ENCODE measurements around the gene BSDC1. TPM values are rescaled to one million over a fixed set of nuclear protein-coding genes. Genes with fewer than 3 reads are reported as not detected.

The BSDC1 gene
- total and polyA plus RNA-seq, 4 experiments from 2014 or later = 29.7 to 112 (median 76.1) TPM

DNA sequence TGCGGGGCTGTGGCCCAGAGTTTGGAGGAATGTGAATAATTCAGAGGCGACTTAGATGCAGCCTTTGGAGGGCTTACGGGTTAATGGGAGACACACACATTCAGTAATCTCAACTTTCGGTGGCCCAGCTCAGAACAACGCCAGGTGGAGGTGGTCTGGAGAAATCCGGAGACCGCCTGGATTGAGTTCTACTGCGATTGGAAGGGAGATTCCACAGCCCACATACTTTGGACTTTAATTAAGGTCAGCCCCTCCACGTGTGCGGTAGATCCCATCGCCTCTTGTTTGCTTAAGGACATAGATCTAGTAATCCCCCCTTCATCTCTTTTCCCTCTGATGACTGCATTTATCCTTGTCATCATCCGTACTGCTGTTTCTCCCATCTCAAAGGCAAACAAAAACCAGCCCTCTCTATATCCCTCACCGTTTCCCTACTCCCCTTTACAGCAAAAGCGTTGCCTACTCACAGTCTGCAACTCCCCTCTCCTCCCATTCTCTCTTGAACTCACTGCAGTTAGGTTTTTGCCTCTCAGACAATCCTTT, 720 bp upstream of the BSDC1 start:
- peak overlapping the region; percentile 92 to 100 (median 100) for H3K27ac Mint-ChIP-seq
- peaks cover 19% of the 10 kb centered on the region for H3K36me3 ChIP-seq (ENCODE audit: insufficient read depth, low read length)
- no peak for DNase-seq

DNA sequence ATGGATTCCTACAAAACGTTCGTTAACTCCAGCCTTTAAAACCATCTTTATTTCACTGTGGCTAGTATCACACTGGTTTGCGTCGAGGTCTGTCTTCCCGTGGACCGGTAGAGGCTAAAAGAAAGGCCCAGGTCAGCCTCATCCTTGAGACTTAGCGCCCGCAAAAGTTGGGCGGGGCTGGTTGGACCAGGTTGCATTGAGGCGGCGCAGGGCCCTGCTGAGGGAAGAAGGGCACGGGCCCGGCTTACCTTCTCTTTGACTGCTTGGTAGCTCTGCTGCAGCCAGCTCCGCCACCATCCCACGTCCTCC, 455 bp downstream of the BSDC1 start:
- Mint-ChIP-seq H3K36me3 (peaks cover 0 to 17% of the 10 kb centered on the region in 2 donors), H3K4me1 (peaks cover 5 to 25% (median 19%) of the 10 kb centered on the region in 4 donors), H3K4me3 (peak overlapping the region; percentile 99 to 100 (median 100)), H3K27ac (peak overlapping the region; percentile 92 to 100 (median 100)), H3K9me3 (no peaks in the 10 kb centered on the region), H3K27me3 (peaks cover 0 to 1% of the 10 kb centered on the region in 2 donors)
- ChIA-PET POLR2A (ENCODE audit: partially characterized antibody) (interaction anchor here (0.6 to 2.3 kb wide), 29 partner anchors 8 to 1097 kb away, joined by 3 to 29 read pairs (median 5); partner anchors contain the start of genes CCDC28B, IQCC, KHDRBS1 and KPNA6), CTCF (ENCODE audit: partially characterized antibody) (interaction anchor here (0.6 to 2.6 kb wide), 6 partner anchors 17 to 178 kb away, joined by 3 to 17 read pairs (median 4); partner anchors contain the start of gene MARCKSL1)
- Histone ChIP-seq H3K27me3 (ENCODE audit: insufficient read depth, low read length) (no peaks in the 10 kb centered on the region), H3K27ac (ENCODE audit: low read depth, low read length) (peak overlapping the region; percentile 95), H3K36me3 (ENCODE audit: insufficient read depth, low read length) (peaks cover 27% of the 10 kb centered on the region), H3K4me3 (ENCODE audit: low read length in 2 of 2) (peak overlapping the region; percentile 70 to 87), H3K4me1 (ENCODE audit: insufficient read depth, low read length) (peaks cover 43% of the 10 kb centered on the region), H3K9me3 (ENCODE audit: control insufficient read depth in 1 of 2, low read length in 2 of 2) (no peaks in the 10 kb centered on the region)
- intact Hi-C loops (cut with micrococcal nuclease) = loop anchor here (1.0 to 5.0 kb wide), 5 partner anchors 42 to 321 kb away; partner anchors contain the start of genes HDAC1, KPNA6, MARCKSL1 and TMEM39B
- no peak for DNase-seq

More for the DNA sequence above, 720 bp upstream of the BSDC1 start:
- H3K27ac ChIP-seq (ENCODE audit: low read depth, low read length) = peak overlapping the region; percentile 95
- peaks cover 0 to 17% of the 10 kb centered on the region in 2 donors for H3K36me3 Mint-ChIP-seq
- H3K4me1 Mint-ChIP-seq = peaks cover 5 to 25% (median 19%) of the 10 kb centered on the region in 4 donors
- H3K4me3 ChIP-seq (ENCODE audit: low read length in 2 of 2) = peak overlapping the region; percentile 87
- H3K9me3 Mint-ChIP-seq = no peaks in the 10 kb centered on the region
- H3K4me3 Mint-ChIP-seq = peak overlapping the region; percentile 99 to 100 (median 100)
- no peaks in the 10 kb centered on the region for H3K27me3 ChIP-seq (ENCODE audit: insufficient read depth, low read length)
- no peaks in the 10 kb centered on the region for H3K9me3 ChIP-seq (ENCODE audit: control insufficient read depth in 1 of 2, low read length in 2 of 2)
- H3K27me3 Mint-ChIP-seq = peaks cover 0 to 1% of the 10 kb centered on the region in 2 donors
- ChIA-PET CTCF (ENCODE audit: partially characterized antibody) (interaction anchor here (0.5 to 2.6 kb wide), 7 partner anchors 16 to 317 kb away, joined by 3 to 17 read pairs (median 3); partner anchors contain the start of gene LCK), POLR2A (ENCODE audit: partially characterized antibody) (interaction anchor here (0.6 to 2.3 kb wide), 33 partner anchors 10 to 1098 kb away, joined by 3 to 29 read pairs (median 6); partner anchors contain the start of genes CCDC28B, HDAC1, IQCC and KHDRBS1)
- peaks cover 42% of the 10 kb centered on the region for H3K4me1 ChIP-seq (ENCODE audit: insufficient read depth, low read length)
- intact Hi-C loops (cut with micrococcal nuclease) = loop anchor here (1.0 to 5.0 kb wide), 5 partner anchors 44 to 322 kb away; partner anchors contain the start of genes HDAC1, KPNA6, MARCKSL1 and TMEM39B

DNA sequence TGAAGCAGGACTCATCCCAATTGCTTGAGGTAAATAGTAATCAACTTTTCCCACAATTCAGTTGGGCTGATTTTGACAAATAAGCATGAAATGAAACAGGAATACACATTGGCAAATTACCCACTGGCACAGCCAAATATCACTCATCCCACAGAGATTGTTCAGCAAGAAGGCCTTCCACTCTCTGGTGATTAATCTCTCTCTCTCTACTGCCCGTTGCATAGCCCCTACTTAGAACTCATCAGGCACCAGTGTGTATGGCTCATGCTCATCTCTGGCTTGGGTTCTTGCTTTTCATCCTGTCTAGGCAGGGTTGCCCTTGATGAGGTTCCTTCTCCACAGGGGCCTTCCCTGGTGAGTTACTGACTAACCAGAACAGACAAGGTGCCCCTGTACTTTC, 1.1 kb downstream of the BSDC1 start:
- Histone ChIP-seq H3K9me3 (ENCODE audit: control insufficient read depth in 1 of 2, low read length in 2 of 2) (no peaks in the 10 kb centered on the region), H3K27me3 (ENCODE audit: insufficient read depth, low read length) (no peaks in the 10 kb centered on the region), H3K27ac (ENCODE audit: low read depth, low read length) (peak overlapping the region; percentile 95), H3K4me3 (ENCODE audit: low read length in 2 of 2) (peak overlapping the region; percentile 70 to 87), H3K4me1 (ENCODE audit: insufficient read depth, low read length) (peaks cover 43% of the 10 kb centered on the region), H3K36me3 (ENCODE audit: insufficient read depth, low read length) (peaks cover 33% of the 10 kb centered on the region)
- Mint-ChIP-seq H3K9me3 (no peaks in the 10 kb centered on the region), H3K4me1 (peaks cover 5 to 25% (median 19%) of the 10 kb centered on the region in 4 donors), H3K27me3 (peaks cover 0 to 1% of the 10 kb centered on the region in 2 donors), H3K27ac (peak overlapping the region; percentile 32 to 100 (median 99)), H3K36me3 (peaks cover 0 to 17% of the 10 kb centered on the region in 2 donors), H3K4me3 (peak overlapping the region; percentile 99 to 100 (median 100))
- ChIA-PET CTCF (ENCODE audit: partially characterized antibody) (interaction anchor here (2.6 kb wide), 1 partner anchor 177 kb away, joined by 17 read pairs; no protein-coding TSS in a partner anchor), POLR2A (ENCODE audit: partially characterized antibody) (interaction anchor here (0.9 to 2.3 kb wide), 4 partner anchors 102 to 320 kb away, joined by 3 to 29 read pairs (median 25); partner anchors contain the start of genes KPNA6, LCK and TMEM39B)
- intact Hi-C loops (cut with micrococcal nuclease) = loop anchor here (5.0 kb wide), 1 partner anchor 286 kb away; the partner anchor contains the start of gene KPNA6
- DNase-seq = no peak

DNA sequence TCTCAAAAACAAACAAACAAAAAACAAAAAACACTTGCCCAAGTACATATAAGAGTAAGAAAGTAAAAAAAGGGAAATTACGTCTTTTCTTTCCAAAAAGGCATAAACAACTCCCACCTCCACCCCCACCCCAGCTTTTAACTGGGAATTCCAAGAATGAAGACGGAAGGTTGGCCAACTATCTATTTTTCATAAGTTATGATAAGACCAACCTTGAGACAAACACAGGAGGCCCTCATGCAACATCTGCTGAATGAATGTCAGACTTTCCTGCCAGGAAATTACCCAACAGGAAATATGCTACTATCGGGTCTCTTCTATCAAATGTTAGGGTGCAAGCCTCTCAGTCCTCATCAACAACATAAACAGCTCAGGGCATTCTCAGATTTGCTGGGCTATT, 1.9 kb downstream of the BSDC1 start:
- Mint-ChIP-seq H3K27me3 (no peaks in the 10 kb centered on the region), H3K36me3 (peaks cover 0 to 21% of the 10 kb centered on the region in 2 donors), H3K4me3 (peak overlapping the region; percentile 33 to 100 (median 58)), H3K4me1 (peaks cover 5 to 25% (median 20%) of the 10 kb centered on the region in 4 donors), H3K27ac (peak overlapping the region in 6 of 7 donors; percentile 33 to 100 (median 61)), H3K9me3 (no peaks in the 10 kb centered on the region)
- H3K9me3 ChIP-seq (ENCODE audit: control insufficient read depth in 1 of 2, low read length in 2 of 2) = no peaks in the 10 kb centered on the region
- ChIA-PET POLR2A (ENCODE audit: partially characterized antibody) (interaction anchor here (0.5 kb wide), 1 partner anchor 57 kb away, joined by 4 read pairs; no protein-coding TSS in a partner anchor), CTCF (ENCODE audit: partially characterized antibody) (interaction anchor here (0.8 to 1.3 kb wide), 2 partner anchors 9 to 177 kb away, joined by 3 to 5 read pairs; no protein-coding TSS in a partner anchor)
- no peaks in the 10 kb centered on the region for H3K27me3 ChIP-seq (ENCODE audit: insufficient read depth, low read length)
- H3K27ac ChIP-seq (ENCODE audit: low read depth, low read length) = no peak overlapping the region
- intact Hi-C loops (cut with micrococcal nuclease) = loop anchor here (5.0 kb wide), 1 partner anchor 285 kb away; the partner anchor contains the start of gene KPNA6
- no peak overlapping the region for H3K4me3 ChIP-seq (ENCODE audit: low read length in 2 of 2)
- peaks cover 43% of the 10 kb centered on the region for H3K4me1 ChIP-seq (ENCODE audit: insufficient read depth, low read length)
- no peak for DNase-seq
- H3K36me3 ChIP-seq (ENCODE audit: insufficient read depth, low read length) = peaks cover 41% of the 10 kb centered on the region

DNA sequence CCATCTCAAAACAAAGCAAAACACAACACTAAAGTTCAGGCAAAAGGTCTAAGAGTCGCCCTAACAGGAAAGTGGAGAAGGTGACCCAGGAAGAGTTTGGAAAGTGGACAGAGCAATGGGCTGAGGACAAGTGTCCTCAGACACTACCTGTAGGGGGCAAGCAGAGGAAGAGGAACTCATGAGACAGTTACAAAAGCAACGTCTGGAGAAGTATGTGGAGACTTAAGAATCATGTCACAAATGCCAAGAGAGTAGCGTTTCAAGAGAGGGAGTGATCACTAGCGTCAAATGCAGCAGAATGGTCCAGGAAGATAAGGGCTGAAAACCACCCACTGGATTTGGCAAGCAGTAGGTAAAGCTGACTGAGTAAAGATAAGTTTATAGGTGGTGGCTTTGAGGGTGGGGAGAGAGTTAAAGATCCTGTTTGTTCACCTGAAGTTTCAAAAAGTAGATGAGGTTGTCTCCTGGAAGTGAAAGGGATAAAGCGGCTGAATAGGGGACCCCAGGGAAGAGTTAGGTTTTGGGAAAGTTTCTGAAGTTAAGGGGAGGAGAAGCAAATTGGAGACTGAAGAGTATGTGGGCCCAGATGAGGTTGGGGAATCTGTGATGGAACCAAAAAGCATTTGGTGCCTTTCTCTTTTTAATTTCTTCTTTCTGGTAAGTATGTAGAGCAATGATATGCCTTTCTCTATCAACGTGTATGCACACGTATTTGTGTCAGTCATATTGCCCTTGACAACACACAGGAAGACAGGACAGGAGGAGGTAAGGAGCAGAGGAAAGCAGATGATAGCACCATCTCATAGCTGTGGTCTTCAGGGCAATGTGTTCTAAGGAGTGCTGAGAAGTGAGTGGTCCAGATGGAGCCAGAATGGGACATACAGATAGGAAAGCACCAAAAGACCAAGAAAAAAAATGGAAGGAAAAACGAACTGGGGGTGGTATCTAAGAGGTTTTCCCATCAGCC, 3.1 kb downstream of the BSDC1 start:
- Histone ChIP-seq H3K27me3 (ENCODE audit: insufficient read depth, low read length) (no peaks in the 10 kb centered on the region), H3K27ac (ENCODE audit: low read depth, low read length) (no peak overlapping the region), H3K9me3 (ENCODE audit: control insufficient read depth in 1 of 2, low read length in 2 of 2) (no peaks in the 10 kb centered on the region), H3K36me3 (ENCODE audit: insufficient read depth, low read length) (peaks cover 50% of the 10 kb centered on the region), H3K4me3 (ENCODE audit: low read length in 2 of 2) (no peak overlapping the region), H3K4me1 (ENCODE audit: insufficient read depth, low read length) (peaks cover 43% of the 10 kb centered on the region)
- Mint-ChIP-seq H3K36me3 (peaks cover 5 to 31% of the 10 kb centered on the region in 2 donors), H3K27me3 (no peaks in the 10 kb centered on the region), H3K4me1 (peaks cover 12 to 25% (median 22%) of the 10 kb centered on the region in 4 donors), H3K9me3 (no peaks in the 10 kb centered on the region), H3K27ac (no peak overlapping the region), H3K4me3 (no peak overlapping the region)
- no peak for DNase-seq
- intact Hi-C loops (cut with micrococcal nuclease) = loop anchor here (5.0 kb wide), 1 partner anchor 284 kb away; the partner anchor contains the start of gene KPNA6
- ChIA-PET CTCF (ENCODE audit: partially characterized antibody) (interaction anchor here (1.3 to 4.0 kb wide), 2 partner anchors 9 to 10 kb away, joined by 5 to 12 read pairs; no protein-coding TSS in a partner anchor), POLR2A (ENCODE audit: partially characterized antibody) (no interaction called here)

DNA sequence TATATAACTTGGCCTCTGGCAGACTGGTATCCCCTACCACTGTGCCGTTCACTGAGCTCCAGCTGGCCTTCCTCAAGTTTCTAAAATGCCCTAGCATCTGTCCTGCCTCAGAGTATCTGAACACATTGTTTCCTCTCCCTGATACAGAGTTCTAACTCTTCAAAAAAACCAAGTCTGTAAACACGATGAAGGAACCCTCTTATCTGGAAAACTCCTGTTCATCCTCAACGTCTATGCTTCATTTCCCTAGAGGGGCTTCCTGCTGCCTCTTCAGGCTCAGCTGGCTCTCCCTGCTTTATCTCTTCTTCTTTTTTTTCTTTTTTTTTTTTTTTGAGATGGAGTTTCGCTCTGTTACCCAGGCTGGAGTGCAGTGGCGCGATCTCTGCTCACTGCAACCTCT, 5.6 kb downstream of the BSDC1 start:
- H3K4me1 Mint-ChIP-seq = peaks cover 7 to 15% (median 10%) of the 10 kb centered on the region in 4 donors
- no peaks in the 10 kb centered on the region for H3K27me3 Mint-ChIP-seq
- POLR2A ChIA-PET (ENCODE audit: partially characterized antibody) = interaction anchor here (1.7 kb wide), 1 partner anchor 52 kb away, joined by 4 read pairs; the partner anchor contains the start of gene MARCKSL1
- H3K9me3 ChIP-seq (ENCODE audit: control insufficient read depth in 1 of 2, low read length in 2 of 2) = no peaks in the 10 kb centered on the region
- H3K9me3 Mint-ChIP-seq = no peaks in the 10 kb centered on the region
- no peak for DNase-seq
- intact Hi-C loops (cut with micrococcal nuclease) = no loop called here
- CTCF ChIA-PET (ENCODE audit: partially characterized antibody) = interaction anchor here (0.6 to 4.0 kb wide), 4 partner anchors 12 to 173 kb away, joined by 3 to 12 read pairs (median 5); no protein-coding TSS in a partner anchor
- peaks cover 19 to 44% of the 10 kb centered on the region in 2 donors for H3K36me3 Mint-ChIP-seq
- H3K4me3 Mint-ChIP-seq = no peak overlapping the region
- H3K4me1 ChIP-seq (ENCODE audit: insufficient read depth, low read length) = peaks cover 36% of the 10 kb centered on the region
- no peak overlapping the region for H3K27ac Mint-ChIP-seq
- peaks cover 55% of the 10 kb centered on the region for H3K36me3 ChIP-seq (ENCODE audit: insufficient read depth, low read length)
- no peak overlapping the region for H3K27ac ChIP-seq (ENCODE audit: low read depth, low read length)
- H3K4me3 ChIP-seq (ENCODE audit: low read length in 2 of 2) = no peak overlapping the region
- no peaks in the 10 kb centered on the region for H3K27me3 ChIP-seq (ENCODE audit: insufficient read depth, low read length)
